ENCODE results near the gene GRID2. TPM values are rescaled to one million over a fixed set of nuclear protein-coding genes. Genes with fewer than 3 reads are reported as not detected.

GRID2 gene
- total RNA-seq, 6 experiments from 2014 or later, result not detected

- DNase-seq (no peak), ATAC-seq (no peak)
- no peaks in the 10 kb centered on the region for H3K27me3 ChIP-seq
- H3K36me3 ChIP-seq, result no peaks in the 10 kb centered on the region
- no peaks in the 10 kb centered on the region for H3K4me1 ChIP-seq
- TF ChIP-seq POLR2A (IDR thresholded peaks at IDR 0.05) (no peak), CTCF (IDR thresholded peaks at IDR 0.05) (no peak)
- no peak overlapping the region for H3K27ac ChIP-seq
- intact Hi-C loops (cut with DNase I), result no loop called here
- H3K4me3 ChIP-seq, result no peak overlapping the region
- no peaks in the 10 kb centered on the region for H3K9me3 ChIP-seq
These were observed 1469.1 kb downstream of the GRID2 start for GRCh38 chr4:93772858-93773257.

- Histone ChIP-seq H3K4me1 (no peaks in the 10 kb centered on the region), H3K36me3 (no peaks in the 10 kb centered on the region), H3K27ac (no peak overlapping the region), H3K27me3 (no peaks in the 10 kb centered on the region), H3K9me3 (no peaks in the 10 kb centered on the region), H3K4me3 (no peak overlapping the region)
- ATAC-seq (no peak), DNase-seq (no peak)
- intact Hi-C loops (cut with DNase I), result no loop called here
- WGBS (ENCODE audit: insufficient coverage, low coverage, low lambda C conversion rate, missing lambda C conversion rate), result 68% methylated on average over 3 of the region's 3 CpGs
- TF ChIP-seq POLR2A (IDR thresholded peaks at IDR 0.05) (no peak), CTCF (IDR thresholded peaks at IDR 0.05) (no peak)
These were observed 1471.8 kb downstream of the GRID2 start for GRCh38 chr4:93775551-93775950.

GRCh38 chr4:93776386-93777080 is 1472.8 kb downstream of the GRID2 start:
- DNase-seq, result no peak
- intact Hi-C loops (cut with DNase I), result no loop called here
- TF ChIP-seq CTCF (IDR thresholded peaks at IDR 0.05), result no peak
- TF ChIP-seq POLR2A (IDR thresholded peaks at IDR 0.05), result no peak
- no peaks in the 10 kb centered on the region for H3K27me3 ChIP-seq
- no peak for ATAC-seq
- WGBS (ENCODE audit: insufficient coverage, low coverage, low lambda C conversion rate, missing lambda C conversion rate), result 53% methylated on average over 4 of the region's 4 CpGs
- no peaks in the 10 kb centered on the region for H3K9me3 ChIP-seq
- H3K4me1 ChIP-seq, result no peaks in the 10 kb centered on the region
- H3K27ac ChIP-seq, result no peak overlapping the region
- H3K36me3 ChIP-seq, result no peaks in the 10 kb centered on the region
- H3K4me3 ChIP-seq, result no peak overlapping the region

GRCh38 chr4:93777081-93777460 is 1473.3 kb downstream of the GRID2 start:
- 64% methylated on average over 1 of the region's 1 CpG for WGBS (ENCODE audit: insufficient coverage, low coverage, low lambda C conversion rate, missing lambda C conversion rate)
- H3K36me3 ChIP-seq, result no peaks in the 10 kb centered on the region
- no peak for TF ChIP-seq CTCF (IDR thresholded peaks at IDR 0.05)
- no peak for TF ChIP-seq POLR2A (IDR thresholded peaks at IDR 0.05)
- DNase-seq, result no peak
- H3K27me3 ChIP-seq, result no peaks in the 10 kb centered on the region
- H3K4me3 ChIP-seq, result no peak overlapping the region
- no peak for ATAC-seq
- intact Hi-C loops (cut with DNase I), result no loop called here
- H3K9me3 ChIP-seq, result no peaks in the 10 kb centered on the region
- H3K4me1 ChIP-seq, result no peaks in the 10 kb centered on the region
- no peak overlapping the region for H3K27ac ChIP-seq

GRCh38 chr4:93779228-93779627 is 1475.5 kb downstream of the GRID2 start:
- intact Hi-C loops (cut with DNase I), result no loop called here
- ATAC-seq, result no peak
- Histone ChIP-seq H3K36me3 (no peaks in the 10 kb centered on the region), H3K4me3 (no peak overlapping the region), H3K27ac (no peak overlapping the region), H3K9me3 (no peaks in the 10 kb centered on the region), H3K4me1 (no peaks in the 10 kb centered on the region), H3K27me3 (no peaks in the 10 kb centered on the region)
- 46% methylated on average over 2 of the region's 2 CpGs for WGBS (ENCODE audit: insufficient coverage, low coverage, low lambda C conversion rate, missing lambda C conversion rate)
- DNase-seq, result no peak
- TF ChIP-seq CTCF (IDR thresholded peaks at IDR 0.05) (no peak), POLR2A (IDR thresholded peaks at IDR 0.05) (no peak)
